Kidney (tissue), 14 donors: Measurements from ENCODE around the gene THBD. TPM values are rescaled to one million over a fixed set of nuclear protein-coding genes. Genes with fewer than 3 reads are reported as not detected.

Experiments used
- DNase-seq, 5 donors: peaks; one replicate each; pipeline ENCODE4 v3.0.0-alpha.2; 2013 to 2020
- FAIRE-seq: peaks from 2 replicates; lab custom pipeline; 2012; peaks lifted over from hg19 to GRCh38; lab: Jason Lieb, UNC
- H3K27ac ChIP-seq, 2 donors: one replicate each; pipeline ENCODE4 v1.7.0; 2013; ENCODE audit warnings: low read depth in 2 of 2, low read length in 2 of 2, inconsistent platforms in 1 of 2
- H3K27me3 ChIP-seq: one replicate; pipeline ENCODE4 v1.7.1; 2013; ENCODE audit warnings: low read length, inconsistent platforms; ENCODE audit not compliant: control insufficient read depth, insufficient read depth
- H3K36me3 ChIP-seq, 3 donors: one replicate each; pipeline versions ENCODE4 v1.7.0 to v1.7.1; 2013; ENCODE audit warnings: low read length in 3 of 3, control low read depth in 1 of 3, inconsistent platforms in 1 of 3; ENCODE audit not compliant: insufficient read depth in 3 of 3, control insufficient read depth in 2 of 3
- H3K4me1 ChIP-seq, 3 donors: one replicate each; pipeline versions ENCODE4 v1.7.0 to v1.7.1; 2013; ENCODE audit warnings: low read length in 3 of 3, inconsistent platforms in 1 of 3, low read depth in 1 of 3; ENCODE audit not compliant: control insufficient read depth in 2 of 3, insufficient read depth in 2 of 3
- H3K4me3 ChIP-seq, 3 donors: one replicate each; pipeline versions ENCODE4 v1.7.0 to v1.8.1; 2013; ENCODE audit warnings: low read length in 3 of 3, control low read depth in 1 of 3, inconsistent platforms in 1 of 3
- H3K9ac ChIP-seq, 3 donors: one replicate each; pipeline versions ENCODE4 v1.7.0 to v1.7.1; 2013; ENCODE audit warnings: low read length in 3 of 3, control low read depth in 1 of 3, inconsistent platforms in 1 of 3
- H3K9me3 ChIP-seq, 3 donors: one replicate each; pipeline versions ENCODE4 v1.7.0 to v1.7.1; 2013; ENCODE audit warnings: low read length in 3 of 3, control low read depth in 1 of 3, inconsistent platforms in 1 of 3; ENCODE audit not compliant: control insufficient read depth in 2 of 3, insufficient read depth in 1 of 3
- CTCF ChIP-seq: IDR thresholded peaks from 3 replicates; pipeline ENCODE4 v1.5.1; 2012; ENCODE audit warnings: mild to moderate bottlenecking, moderate library complexity, borderline replicate concordance; ENCODE audit not compliant: insufficient read depth; ENCODE audit errors: extremely low read depth
- intact Hi-C: fragments of 100-400 bp; cut with DNase I; formaldehyde crosslinking; loops from one replicate; pipeline ENCODE4 v1.11.1; 2022
- polyA plus RNA-seq: library from polyadenylated mRNA; stranded (reverse); fragments of 350-450 nt; fragmentation: Illumina TruSeq; extraction: RNeasy Lipid Tissue Mini Kit (QIAGEN cat#74804); gene quantifications from one replicate; pipeline ENCODE4 v1.2.3, GENCODE V29; 2014; ENCODE audit warnings: low read depth, low replicate concordance; ENCODE audit not compliant: insufficient read depth
- total RNA-seq: library from RNA; stranded (reverse); fragmentation: NEBNext Ultra II Directional; extraction: Animal tissue kit (Norgen Biotek cat#: 25700); gene quantifications from one replicate; pipeline ENCODE4 v1.2.1, GENCODE V29; 2021
- donor health status: control.
- donor health status: control.
- donor health status: control.
- donor health status: control.
- donor health status: control.
- donor health status: DM: yes; HTN: yes; CAD: no.
- donor health status: Normal renal cell carcinoma (clear cell type).

The THBD gene
- total and polyA plus RNA-seq, 2 donors from 2014 or later = 9.7 to 48.1 TPM

DNA sequence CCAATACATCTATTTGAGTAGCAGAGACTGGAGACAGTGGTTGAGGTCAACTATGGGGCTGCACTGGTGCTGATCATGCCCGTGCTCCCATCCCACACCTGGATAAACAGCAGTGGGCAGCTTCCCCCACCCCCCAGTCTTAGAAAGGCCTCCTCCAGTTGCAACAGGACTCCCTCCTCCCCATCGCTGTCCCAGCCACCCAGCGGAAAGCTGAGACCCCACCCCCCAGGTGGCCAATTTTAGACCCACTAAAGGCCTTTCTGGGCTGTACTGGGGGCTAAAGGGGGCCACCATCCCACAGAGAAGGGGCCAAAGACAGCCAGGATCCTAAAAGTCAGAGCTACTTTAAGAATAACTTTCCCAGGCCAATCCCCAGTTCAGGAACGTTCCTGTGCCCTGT is 15.6 kb downstream of the THBD start:
- no peak overlapping the region for H3K9ac ChIP-seq
- FAIRE-seq (no peak), DNase-seq (no peak)
- intact Hi-C loops = no loop called here
- H3K27me3 ChIP-seq = peaks cover 2% of the 10 kb centered on the region
- TF ChIP-seq CTCF = no peak
- no peak overlapping the region for H3K4me3 ChIP-seq
- H3K36me3 ChIP-seq = no peaks in the 10 kb centered on the region
- no peaks in the 10 kb centered on the region for H3K9me3 ChIP-seq
- no peak overlapping the region for H3K27ac ChIP-seq
- no peaks in the 10 kb centered on the region for H3K4me1 ChIP-seq

GRCh38 chr20:23032750-23033078 is 16.8 kb downstream of the THBD start:
- Histone ChIP-seq H3K9me3 (no peaks in the 10 kb centered on the region), H3K4me3 (no peak overlapping the region), H3K27ac (no peak overlapping the region), H3K4me1 (no peaks in the 10 kb centered on the region), H3K27me3 (no peaks in the 10 kb centered on the region), H3K9ac (no peak overlapping the region), H3K36me3 (no peaks in the 10 kb centered on the region)
- FAIRE-seq (no peak), DNase-seq (no peak)
- intact Hi-C loops = no loop called here
- no peak for TF ChIP-seq CTCF

DNA sequence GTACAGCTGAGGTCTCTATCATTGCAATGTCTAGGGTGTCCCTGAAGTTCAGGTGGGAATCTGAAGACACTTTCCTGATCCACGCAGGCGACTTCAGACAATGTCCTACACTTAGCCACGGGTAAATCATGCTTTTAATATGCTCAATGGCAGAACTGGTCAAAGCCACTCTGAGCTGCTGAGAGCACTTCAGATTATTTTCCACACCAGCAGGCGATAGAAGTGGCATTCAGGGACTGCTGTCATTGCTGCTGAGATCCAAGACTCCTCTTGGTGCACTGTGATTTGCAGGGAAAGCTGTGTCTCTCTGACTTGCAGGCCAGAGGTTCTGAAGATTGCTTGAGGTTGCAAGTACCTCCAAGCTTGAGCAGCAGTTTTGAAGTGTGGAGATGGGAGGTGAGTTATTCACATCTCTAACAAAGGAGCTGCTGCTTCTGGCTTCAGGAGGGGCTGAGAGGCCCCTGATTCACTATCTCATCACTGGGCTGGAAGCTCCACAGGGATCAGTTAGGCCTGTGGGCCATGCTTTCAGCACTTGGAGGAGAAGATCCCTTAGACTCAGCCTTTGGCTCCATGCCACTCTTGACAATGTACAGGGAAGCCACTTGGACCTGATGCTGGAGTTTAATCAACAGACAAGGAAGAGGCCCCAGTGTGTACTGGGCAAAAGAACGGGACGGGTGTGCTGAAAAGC is 17.3 kb downstream of the THBD start:
- DNase-seq = no peak
- intact Hi-C loops = no loop called here

More for the DNA sequence above, 17.3 kb downstream of the THBD start:
- H3K4me3 ChIP-seq = no peak overlapping the region
- H3K27ac ChIP-seq = no peak overlapping the region
- H3K27me3 ChIP-seq = no peaks in the 10 kb centered on the region
- H3K9ac ChIP-seq = no peak overlapping the region
- no peak for FAIRE-seq
- H3K4me1 ChIP-seq = no peaks in the 10 kb centered on the region
- TF ChIP-seq CTCF = no peak
- H3K9me3 ChIP-seq = no peaks in the 10 kb centered on the region
- H3K36me3 ChIP-seq = no peaks in the 10 kb centered on the region
